Measurements from ENCODE around the gene VPS54. TPM values are rescaled to one million over a fixed set of nuclear protein-coding genes. Genes with fewer than 3 reads are reported as not detected.
A peak's percentile ranks its signal among the peaks of the same experiment; 100 is the strongest.

The VPS54 gene, protein sequence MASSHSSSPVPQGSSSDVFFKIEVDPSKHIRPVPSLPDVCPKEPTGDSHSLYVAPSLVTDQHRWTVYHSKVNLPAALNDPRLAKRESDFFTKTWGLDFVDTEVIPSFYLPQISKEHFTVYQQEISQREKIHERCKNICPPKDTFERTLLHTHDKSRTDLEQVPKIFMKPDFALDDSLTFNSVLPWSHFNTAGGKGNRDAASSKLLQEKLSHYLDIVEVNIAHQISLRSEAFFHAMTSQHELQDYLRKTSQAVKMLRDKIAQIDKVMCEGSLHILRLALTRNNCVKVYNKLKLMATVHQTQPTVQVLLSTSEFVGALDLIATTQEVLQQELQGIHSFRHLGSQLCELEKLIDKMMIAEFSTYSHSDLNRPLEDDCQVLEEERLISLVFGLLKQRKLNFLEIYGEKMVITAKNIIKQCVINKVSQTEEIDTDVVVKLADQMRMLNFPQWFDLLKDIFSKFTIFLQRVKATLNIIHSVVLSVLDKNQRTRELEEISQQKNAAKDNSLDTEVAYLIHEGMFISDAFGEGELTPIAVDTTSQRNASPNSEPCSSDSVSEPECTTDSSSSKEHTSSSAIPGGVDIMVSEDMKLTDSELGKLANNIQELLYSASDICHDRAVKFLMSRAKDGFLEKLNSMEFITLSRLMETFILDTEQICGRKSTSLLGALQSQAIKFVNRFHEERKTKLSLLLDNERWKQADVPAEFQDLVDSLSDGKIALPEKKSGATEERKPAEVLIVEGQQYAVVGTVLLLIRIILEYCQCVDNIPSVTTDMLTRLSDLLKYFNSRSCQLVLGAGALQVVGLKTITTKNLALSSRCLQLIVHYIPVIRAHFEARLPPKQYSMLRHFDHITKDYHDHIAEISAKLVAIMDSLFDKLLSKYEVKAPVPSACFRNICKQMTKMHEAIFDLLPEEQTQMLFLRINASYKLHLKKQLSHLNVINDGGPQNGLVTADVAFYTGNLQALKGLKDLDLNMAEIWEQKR
- 27.0 TPM for total RNA-seq
- long read RNA-seq, full-length matches to known transcripts, result 45 of 79 reads
- long read RNA-seq, partial matches to known transcripts, result 8 of 79 reads
- long read RNA-seq, other reads (novel, unspliced or antisense), result 26 of 79 reads

DNA sequence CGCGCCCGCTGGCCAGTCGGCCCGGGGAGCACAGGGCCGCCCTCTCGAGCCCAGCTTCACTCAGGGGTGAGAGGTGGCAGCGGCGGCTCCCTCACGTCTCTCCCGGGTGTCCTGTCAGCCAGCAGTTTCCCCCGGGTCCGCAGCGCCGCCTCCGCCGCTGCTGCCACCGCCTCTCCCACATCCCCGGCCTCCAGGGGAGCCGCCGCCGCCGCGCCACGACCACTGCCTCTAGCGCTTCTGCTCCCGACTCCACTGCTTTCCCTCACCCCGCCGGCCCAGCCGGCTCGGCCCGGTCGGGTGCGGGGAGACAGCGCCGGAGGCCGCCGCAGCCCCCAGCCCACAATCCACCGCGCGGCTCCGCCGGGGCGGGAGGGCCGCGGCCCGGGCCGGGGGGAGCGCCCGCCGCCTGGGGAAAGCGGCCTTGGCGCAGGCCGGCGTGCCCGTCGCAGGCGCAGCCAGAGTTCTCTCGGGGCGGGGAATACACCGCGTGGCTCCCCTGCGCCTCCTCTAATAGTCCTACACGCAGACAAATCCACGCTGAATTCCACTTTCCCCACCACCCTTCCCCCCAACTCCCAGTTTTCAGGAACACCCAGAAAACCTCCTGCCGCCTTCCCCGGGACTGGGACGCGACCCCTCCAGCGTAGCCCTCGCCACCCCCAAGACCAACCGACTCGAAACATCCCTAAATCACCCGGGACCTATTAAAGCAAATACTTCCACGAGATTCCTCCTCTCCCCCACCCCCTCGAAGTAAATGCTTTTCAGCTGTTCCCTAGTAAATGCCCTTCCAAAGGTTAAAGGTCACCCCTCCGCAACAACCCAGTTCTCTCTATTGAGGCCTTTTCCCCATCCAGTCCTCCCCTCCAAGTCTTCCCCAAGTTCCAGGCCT is at the start of gene VPS54:
Gene VPS54, minus strand, starts transcription at position 346 of the 892 bp plus-strand sequence. CDS start 35,429 bp downstream, outside the sequence.
- Histone ChIP-seq H3K27me3 (no peaks in the 10 kb centered on the region), H3K9me3 (no peaks in the 10 kb centered on the region), H3K27ac (peak within 1 kb of the TSS; percentile 95), H3K4me1 (peaks cover 28% of the 10 kb centered on the region), H3K36me3 (no peaks in the 10 kb centered on the region), H3K4me3 (peak within 1 kb of the TSS; percentile 65)
- TF ChIP-seq, protein P1, sequence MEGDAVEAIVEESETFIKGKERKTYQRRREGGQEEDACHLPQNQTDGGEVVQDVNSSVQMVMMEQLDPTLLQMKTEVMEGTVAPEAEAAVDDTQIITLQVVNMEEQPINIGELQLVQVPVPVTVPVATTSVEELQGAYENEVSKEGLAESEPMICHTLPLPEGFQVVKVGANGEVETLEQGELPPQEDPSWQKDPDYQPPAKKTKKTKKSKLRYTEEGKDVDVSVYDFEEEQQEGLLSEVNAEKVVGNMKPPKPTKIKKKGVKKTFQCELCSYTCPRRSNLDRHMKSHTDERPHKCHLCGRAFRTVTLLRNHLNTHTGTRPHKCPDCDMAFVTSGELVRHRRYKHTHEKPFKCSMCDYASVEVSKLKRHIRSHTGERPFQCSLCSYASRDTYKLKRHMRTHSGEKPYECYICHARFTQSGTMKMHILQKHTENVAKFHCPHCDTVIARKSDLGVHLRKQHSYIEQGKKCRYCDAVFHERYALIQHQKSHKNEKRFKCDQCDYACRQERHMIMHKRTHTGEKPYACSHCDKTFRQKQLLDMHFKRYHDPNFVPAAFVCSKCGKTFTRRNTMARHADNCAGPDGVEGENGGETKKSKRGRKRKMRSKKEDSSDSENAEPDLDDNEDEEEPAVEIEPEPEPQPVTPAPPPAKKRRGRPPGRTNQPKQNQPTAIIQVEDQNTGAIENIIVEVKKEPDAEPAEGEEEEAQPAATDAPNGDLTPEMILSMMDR (IDR thresholded peaks at IDR 0.05), result no peak
- DNase-seq (peak; percentile 86), ATAC-seq (peak; percentile 95)
- intact Hi-C loops (cut with DNase I), result no loop called here

DNA sequence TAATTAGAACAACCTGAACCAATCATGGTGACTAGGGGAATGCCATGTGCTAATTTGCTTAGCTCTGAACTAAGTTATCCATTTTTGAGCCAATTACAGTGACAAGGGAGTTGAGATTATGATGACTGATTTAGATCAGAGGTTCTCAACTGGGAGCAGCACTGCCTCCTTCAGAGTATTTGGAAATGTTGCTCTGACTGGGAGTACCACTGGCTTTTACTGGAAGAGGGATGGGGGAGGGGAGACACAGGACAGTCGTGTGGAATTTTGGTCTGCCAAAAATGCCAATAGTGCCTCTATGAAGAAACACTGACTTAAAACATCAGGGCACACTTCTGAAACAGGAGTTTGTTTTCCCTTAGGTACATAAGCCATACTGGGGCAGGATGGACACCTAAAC is 48.1 kb upstream of the VPS54 start:
- no peaks in the 10 kb centered on the region for H3K27me3 ChIP-seq
- ATAC-seq, result no peak
- DNase-seq, result no peak
- H3K4me3 ChIP-seq, result no peak overlapping the region
- no peaks in the 10 kb centered on the region for H3K9me3 ChIP-seq
- peaks cover 6% of the 10 kb centered on the region for H3K4me1 ChIP-seq
- intact Hi-C loops (cut with DNase I), result no loop called here
- H3K27ac ChIP-seq, result no peak overlapping the region
- TF ChIP-seq, protein P1 (IDR thresholded peaks at IDR 0.05), result no peak
- H3K36me3 ChIP-seq, result no peaks in the 10 kb centered on the region

DNA sequence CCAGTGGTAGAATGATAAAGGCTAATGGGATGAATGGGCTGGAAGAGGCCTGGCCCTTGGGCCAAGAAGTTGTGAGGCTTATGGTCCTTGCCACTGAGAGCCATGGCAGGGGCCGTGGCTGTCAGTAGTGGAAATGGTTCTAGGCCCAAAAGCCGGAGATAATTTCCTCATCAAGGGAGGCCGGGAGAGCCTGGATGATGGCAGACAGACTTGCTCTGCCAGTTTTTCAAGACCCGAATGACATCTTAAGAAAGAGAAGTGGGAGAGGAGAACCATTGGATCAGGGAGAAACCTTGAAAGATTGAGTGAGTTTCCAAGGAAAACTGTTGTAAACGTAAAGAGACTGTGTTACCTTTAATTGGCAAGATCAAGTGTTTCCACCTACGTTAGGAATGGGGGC is 46.3 kb upstream of the VPS54 start:
- DNase-seq (no peak), ATAC-seq (no peak)
- no peak overlapping the region for H3K27ac ChIP-seq
- no peaks in the 10 kb centered on the region for H3K36me3 ChIP-seq
- H3K27me3 ChIP-seq, result no peaks in the 10 kb centered on the region
- intact Hi-C loops (cut with DNase I), result no loop called here
- H3K4me1 ChIP-seq, result peaks cover 6% of the 10 kb centered on the region
- H3K9me3 ChIP-seq, result no peaks in the 10 kb centered on the region
- TF ChIP-seq, protein P1 (IDR thresholded peaks at IDR 0.05), result no peak
- H3K4me3 ChIP-seq, result no peak overlapping the region

DNA sequence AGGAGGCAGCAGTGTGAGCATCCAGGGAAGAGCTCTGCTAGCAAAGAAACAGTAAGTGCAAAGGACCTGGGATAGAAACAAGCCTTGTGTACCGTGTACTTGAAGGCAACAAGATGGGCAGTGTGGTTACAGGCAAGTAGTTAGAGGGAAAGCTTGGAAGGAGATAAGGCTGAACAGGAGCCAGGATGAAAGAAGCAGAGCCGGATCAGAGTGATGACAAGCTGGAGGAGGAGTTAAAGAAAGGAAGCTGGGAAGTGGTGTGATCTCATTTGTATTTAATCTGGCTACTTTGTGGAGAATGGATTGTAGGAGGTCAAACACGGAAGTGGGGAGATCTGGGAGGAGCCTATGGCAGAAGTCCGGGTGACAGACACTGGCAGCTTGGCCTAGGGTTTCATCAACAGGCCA is 44.7 kb upstream of the VPS54 start:
- Histone ChIP-seq H3K27ac (peak overlapping the region; percentile 45), H3K4me3 (no peak overlapping the region), H3K36me3 (no peaks in the 10 kb centered on the region), H3K27me3 (no peaks in the 10 kb centered on the region), H3K4me1 (peaks cover 6% of the 10 kb centered on the region), H3K9me3 (no peaks in the 10 kb centered on the region)
- DNase-seq, result no peak
- TF ChIP-seq, protein P1 (IDR thresholded peaks at IDR 0.05), result no peak
- peak; percentile 72 for ATAC-seq
- intact Hi-C loops (cut with DNase I), result no loop called here

DNA sequence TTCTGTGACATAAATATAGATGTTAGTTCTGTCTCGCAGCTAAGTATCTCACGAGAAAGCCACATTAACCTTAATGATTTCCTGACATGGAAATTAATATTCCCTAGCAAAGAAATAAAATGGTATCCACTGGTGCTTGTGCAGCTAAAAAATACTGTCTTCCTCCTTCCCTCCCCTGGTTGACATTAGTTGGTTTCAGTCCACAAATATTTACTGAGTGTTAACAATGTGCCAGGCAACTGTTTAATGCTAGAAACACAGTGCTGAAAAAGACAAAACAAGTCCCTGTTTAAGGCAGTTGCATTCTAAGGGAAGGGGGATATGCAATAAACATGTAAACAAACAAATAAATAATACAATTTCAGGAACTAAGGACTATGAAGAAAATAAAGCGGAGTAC is 44.2 kb upstream of the VPS54 start:
- H3K27ac ChIP-seq, result peak overlapping the region; percentile 45
- ATAC-seq (no peak), DNase-seq (no peak)
- no peaks in the 10 kb centered on the region for H3K36me3 ChIP-seq
- H3K4me3 ChIP-seq, result no peak overlapping the region
- TF ChIP-seq, protein P1 (IDR thresholded peaks at IDR 0.05), result no peak
- no peaks in the 10 kb centered on the region for H3K27me3 ChIP-seq
- intact Hi-C loops (cut with DNase I), result no loop called here
- H3K9me3 ChIP-seq, result no peaks in the 10 kb centered on the region
- peaks cover 6% of the 10 kb centered on the region for H3K4me1 ChIP-seq
